ENCODE data around the gene LZTR1. TPM values are rescaled to one million over a fixed set of nuclear protein-coding genes. Genes with fewer than 3 reads are reported as not detected.

The LZTR1 gene
- total RNA-seq, 1 experiment from 2014 or later = 41.0 TPM

- no TSS peak for BruUV-seq (replicated peaks)
- Histone ChIP-seq H4K20me1 (ENCODE audit: low read length) (no peaks in the 10 kb centered on the region), H3K36me3 (ENCODE audit: low read depth, low read length) (no peaks in the 10 kb centered on the region), H3F3A (ENCODE audit: low read length, unreplicated experiment) (no peaks in the 10 kb centered on the region), H3K9ac (ENCODE audit: low read length) (no peak overlapping the region), H3K4me1 (ENCODE audit: insufficient read depth, low read length) (no peaks in the 10 kb centered on the region), H3K27me3 (ENCODE audit: low read length) (no peaks in the 10 kb centered on the region), H3K79me2 (ENCODE audit: low read length) (no peaks in the 10 kb centered on the region), H3K4me2 (ENCODE audit: low read length) (no peak overlapping the region), H3K9me3 (ENCODE audit: low read length) (no peaks in the 10 kb centered on the region), H3K9me2 (replicated peaks; ENCODE audit: low read length) (no peaks in the 10 kb centered on the region), H2AFZ (ENCODE audit: low read length) (no peak overlapping the region), H3K27ac (ENCODE audit: low read length) (no peak overlapping the region), H3K4me3 (ENCODE audit: low read length) (no peak overlapping the region)
- POLR2A ChIA-PET (ENCODE audit: unreplicated experiment) = no interaction called here
- ATAC-seq (no peak), DNase-seq (no peak)
- TF ChIP-seq EZH2 (IDR thresholded peaks at IDR 0.05; ENCODE audit: low read length, unreplicated experiment) (no peak), EZH2phosphoT487 (IDR thresholded peaks at IDR 0.05; ENCODE audit: borderline replicate concordance, low read length) (no peak)
- TF ChIP-seq, protein P1, sequence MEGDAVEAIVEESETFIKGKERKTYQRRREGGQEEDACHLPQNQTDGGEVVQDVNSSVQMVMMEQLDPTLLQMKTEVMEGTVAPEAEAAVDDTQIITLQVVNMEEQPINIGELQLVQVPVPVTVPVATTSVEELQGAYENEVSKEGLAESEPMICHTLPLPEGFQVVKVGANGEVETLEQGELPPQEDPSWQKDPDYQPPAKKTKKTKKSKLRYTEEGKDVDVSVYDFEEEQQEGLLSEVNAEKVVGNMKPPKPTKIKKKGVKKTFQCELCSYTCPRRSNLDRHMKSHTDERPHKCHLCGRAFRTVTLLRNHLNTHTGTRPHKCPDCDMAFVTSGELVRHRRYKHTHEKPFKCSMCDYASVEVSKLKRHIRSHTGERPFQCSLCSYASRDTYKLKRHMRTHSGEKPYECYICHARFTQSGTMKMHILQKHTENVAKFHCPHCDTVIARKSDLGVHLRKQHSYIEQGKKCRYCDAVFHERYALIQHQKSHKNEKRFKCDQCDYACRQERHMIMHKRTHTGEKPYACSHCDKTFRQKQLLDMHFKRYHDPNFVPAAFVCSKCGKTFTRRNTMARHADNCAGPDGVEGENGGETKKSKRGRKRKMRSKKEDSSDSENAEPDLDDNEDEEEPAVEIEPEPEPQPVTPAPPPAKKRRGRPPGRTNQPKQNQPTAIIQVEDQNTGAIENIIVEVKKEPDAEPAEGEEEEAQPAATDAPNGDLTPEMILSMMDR (conservative IDR thresholded peaks at IDR 0.05; ENCODE audit: low read depth, low read length) = no peak
- intact Hi-C loops (cut with micrococcal nuclease) = no loop called here
- CTCF ChIA-PET = no interaction called here
Measured at GRCh38 chr22:21030621-21031544, 48.8 kb downstream of the LZTR1 start.

DNA sequence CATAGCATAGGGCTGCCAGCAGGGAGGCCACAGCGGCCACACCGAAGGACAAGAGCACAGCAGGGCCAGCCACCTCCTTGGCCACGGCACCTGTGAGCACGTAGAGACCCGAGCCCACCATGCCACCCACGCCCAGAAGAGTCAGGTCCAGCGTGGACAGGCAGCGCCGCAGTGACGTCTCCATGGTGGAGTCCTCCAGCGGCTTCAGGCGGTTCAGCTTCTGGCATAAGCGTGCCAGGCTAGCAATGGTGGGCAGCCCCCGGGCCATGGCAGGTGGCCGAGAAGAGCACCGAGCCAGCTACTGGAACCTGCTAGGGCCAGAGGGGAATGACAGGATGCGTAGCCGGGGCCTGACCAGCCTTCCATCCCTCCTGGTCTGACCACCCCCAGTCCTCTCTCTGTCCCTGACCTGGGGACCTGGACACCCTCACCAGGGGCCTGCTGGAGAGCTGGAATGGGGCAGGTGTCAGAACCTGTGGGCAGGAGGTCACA lies 49.5 kb downstream of the LZTR1 start:
- Histone ChIP-seq H3K36me3 (ENCODE audit: low read depth, low read length) (no peaks in the 10 kb centered on the region), H3K4me2 (ENCODE audit: low read length) (no peak overlapping the region), H2AFZ (ENCODE audit: low read length) (no peak overlapping the region), H3K9ac (ENCODE audit: low read length) (no peak overlapping the region), H3K4me1 (ENCODE audit: insufficient read depth, low read length) (no peaks in the 10 kb centered on the region), H3F3A (ENCODE audit: low read length, unreplicated experiment) (no peaks in the 10 kb centered on the region), H3K27me3 (ENCODE audit: low read length) (no peaks in the 10 kb centered on the region), H3K27ac (ENCODE audit: low read length) (no peak overlapping the region), H3K9me3 (ENCODE audit: low read length) (no peaks in the 10 kb centered on the region), H4K20me1 (ENCODE audit: low read length) (no peaks in the 10 kb centered on the region), H3K79me2 (ENCODE audit: low read length) (no peaks in the 10 kb centered on the region), H3K4me3 (ENCODE audit: low read length) (no peak overlapping the region), H3K9me2 (replicated peaks; ENCODE audit: low read length) (no peaks in the 10 kb centered on the region)
- TF ChIP-seq EZH2phosphoT487 (IDR thresholded peaks at IDR 0.05; ENCODE audit: borderline replicate concordance, low read length) (no peak), EZH2 (IDR thresholded peaks at IDR 0.05; ENCODE audit: low read length, unreplicated experiment) (no peak)
- TF ChIP-seq, protein P1 (conservative IDR thresholded peaks at IDR 0.05; ENCODE audit: low read depth, low read length) = no peak
- ChIA-PET POLR2A (ENCODE audit: unreplicated experiment) (no interaction called here), CTCF (no interaction called here)
- intact Hi-C loops (cut with micrococcal nuclease) = no loop called here
- no peak for DNase-seq
- no peak for ATAC-seq
- no TSS peak for BruUV-seq (replicated peaks)

All from PC-3 (cell line).